Skin of body (tissue), 2 donors: ENCODE results near the gene LUZP2. TPM values are rescaled to one million over a fixed set of nuclear protein-coding genes. Genes with fewer than 3 reads are reported as not detected.

Source experiments
- DNase-seq: peaks from one replicate; lab custom pipeline; 2025; lab: John Stamatoyannopoulos, UW
- total RNA-seq: library from RNA; depleted of rRNA; stranded (reverse); fragments of >200 nt; gene quantifications from one replicate; pipeline ENCODE4 v1.2.3, GENCODE V29; 2014

LUZP2 gene
- total RNA-seq, 1 donor from 2014 or later: 4.6 TPM

GRCh38 chr11:24560324-24560723, 63.5 kb downstream of the LUZP2 start:
- no peak for DNase-seq

GRCh38 chr11:24567380-24567779, 70.5 kb downstream of the LUZP2 start:
- DNase-seq: no peak

GRCh38 chr11:24572376-24572775, 75.5 kb downstream of the LUZP2 start:
- DNase-seq: no peak

- DNase-seq: no peak
Measured at GRCh38 chr11:24574461-24574860, 77.6 kb downstream of the LUZP2 start.

- peak; percentile 7 for DNase-seq
Measured at GRCh38 chr11:24575392-24575791, 78.5 kb downstream of the LUZP2 start.

GRCh38 chr11:24585192-24585591, 88.3 kb downstream of the LUZP2 start:
- DNase-seq: no peak

GRCh38 chr11:24587635-24588034, 90.8 kb downstream of the LUZP2 start:
- no peak for DNase-seq

GRCh38 chr11:24588081-24588480, 91.2 kb downstream of the LUZP2 start:
- DNase-seq: no peak

- no peak for DNase-seq
Measured at GRCh38 chr11:24589064-24589463, 92.2 kb downstream of the LUZP2 start.

- DNase-seq: no peak
Measured at GRCh38 chr11:24591283-24591682, 94.4 kb downstream of the LUZP2 start.

GRCh38 chr11:24592360-24592759, 95.5 kb downstream of the LUZP2 start:
- DNase-seq: no peak

GRCh38 chr11:24593332-24593731, 96.5 kb downstream of the LUZP2 start:
- no peak for DNase-seq

GRCh38 chr11:24594401-24594800, 97.5 kb downstream of the LUZP2 start:
- DNase-seq: no peak

- no peak for DNase-seq
Measured at GRCh38 chr11:24598641-24599040, 101.8 kb downstream of the LUZP2 start.

GRCh38 chr11:24609192-24610119, 112.6 kb downstream of the LUZP2 start:
- DNase-seq: no peak

GRCh38 chr11:24615451-24616160, 118.8 kb downstream of the LUZP2 start:
- DNase-seq: no peak

- DNase-seq: no peak
Measured at GRCh38 chr11:24617856-24618255, 121.0 kb downstream of the LUZP2 start.

- DNase-seq: no peak
Measured at GRCh38 chr11:24619900-24620299, 123.0 kb downstream of the LUZP2 start.

- DNase-seq: no peak
Measured at GRCh38 chr11:24622262-24622661, 125.4 kb downstream of the LUZP2 start.

GRCh38 chr11:24623121-24623520, 126.3 kb downstream of the LUZP2 start:
- no peak for DNase-seq

- DNase-seq: no peak
Measured at GRCh38 chr11:24624432-24624831, 127.6 kb downstream of the LUZP2 start.

GRCh38 chr11:24625975-24626374, 129.1 kb downstream of the LUZP2 start:
- DNase-seq: no peak
